Measurements from ENCODE around the gene ADAMTS16.

GRCh38 chr5:5178580-5178979 is 38.5 kb downstream of the ADAMTS16 start:
- TF ChIP-seq CTCF (IDR thresholded peaks at IDR 0.05) (no peak), POLR2A (IDR thresholded peaks at IDR 0.05) (no peak)
